ENCODE measurements around the gene SERPINB6. TPM values are rescaled to one million over a fixed set of nuclear protein-coding genes. Genes with fewer than 3 reads are reported as not detected.
A peak's percentile ranks its signal among the peaks of the same experiment; 100 is the strongest.
"Not testable (repeated sequence)": the region's sequence is repeated elsewhere in the genome, so short reads cannot be mapped to it uniquely, and the experiment has no call there.

Gene SERPINB6
- total and polyA plus RNA-seq, 4 donors: 24.0 to 32.4 (median 31.8) TPM

DNA sequence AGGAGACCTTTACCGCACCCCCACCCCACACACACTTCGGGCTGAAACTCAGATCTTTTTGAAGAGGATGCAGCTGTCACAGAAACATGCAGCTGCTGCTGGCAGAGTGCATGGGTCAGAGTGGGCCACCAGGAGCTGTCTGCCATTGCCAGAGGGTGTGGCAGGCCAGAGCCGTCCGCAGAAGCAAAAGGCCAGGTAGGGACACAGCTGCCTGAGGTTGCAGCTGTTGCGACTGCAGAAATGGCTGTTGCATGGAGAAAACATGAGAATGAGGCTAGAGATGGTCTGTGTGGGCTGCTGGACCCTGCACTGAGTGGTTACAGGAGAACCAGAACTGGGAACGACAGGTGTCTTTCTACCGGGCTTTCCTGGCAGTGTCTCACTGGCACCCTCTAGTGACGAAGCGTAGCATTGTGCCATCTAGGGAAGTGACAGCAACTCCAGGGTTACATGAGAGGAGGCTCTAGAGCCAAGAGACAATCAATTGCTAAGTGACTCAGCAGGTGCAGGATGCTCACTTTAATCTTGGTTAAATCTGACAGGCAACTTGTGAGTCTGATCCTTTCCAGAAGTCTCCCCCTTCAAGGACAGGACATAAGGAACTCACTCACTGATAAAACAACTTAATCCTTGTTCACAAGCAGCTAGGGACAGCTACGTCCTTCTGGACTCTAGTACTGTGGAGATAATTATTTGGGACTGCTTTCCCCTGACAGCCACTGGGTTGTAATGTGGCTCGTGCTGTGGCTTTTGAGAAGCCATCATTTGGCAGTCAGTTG, 39.2 kb downstream of the SERPINB6 start:
- H3K4me1 ChIP-seq (ENCODE audit: control insufficient read depth in 4 of 4, insufficient read depth in 4 of 4, low read length in 3 of 4): peaks cover 0 to 6% (median 2%) of the 10 kb centered on the region in 4 donors
- H3K9ac ChIP-seq (ENCODE audit: low read depth in 1 of 2, low read length in 2 of 2): no peak overlapping the region
- peak; percentile 86 for DNase-seq (ENCODE audit: low spot score)
- TF ChIP-seq, protein P1, sequence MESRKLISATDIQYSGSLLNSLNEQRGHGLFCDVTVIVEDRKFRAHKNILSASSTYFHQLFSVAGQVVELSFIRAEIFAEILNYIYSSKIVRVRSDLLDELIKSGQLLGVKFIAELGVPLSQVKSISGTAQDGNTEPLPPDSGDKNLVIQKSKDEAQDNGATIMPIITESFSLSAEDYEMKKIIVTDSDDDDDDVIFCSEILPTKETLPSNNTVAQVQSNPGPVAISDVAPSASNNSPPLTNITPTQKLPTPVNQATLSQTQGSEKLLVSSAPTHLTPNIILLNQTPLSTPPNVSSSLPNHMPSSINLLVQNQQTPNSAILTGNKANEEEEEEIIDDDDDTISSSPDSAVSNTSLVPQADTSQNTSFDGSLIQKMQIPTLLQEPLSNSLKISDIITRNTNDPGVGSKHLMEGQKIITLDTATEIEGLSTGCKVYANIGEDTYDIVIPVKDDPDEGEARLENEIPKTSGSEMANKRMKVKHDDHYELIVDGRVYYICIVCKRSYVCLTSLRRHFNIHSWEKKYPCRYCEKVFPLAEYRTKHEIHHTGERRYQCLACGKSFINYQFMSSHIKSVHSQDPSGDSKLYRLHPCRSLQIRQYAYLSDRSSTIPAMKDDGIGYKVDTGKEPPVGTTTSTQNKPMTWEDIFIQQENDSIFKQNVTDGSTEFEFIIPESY (IDR thresholded peaks at IDR 0.05): no peak
- TF ChIP-seq, protein P2, sequence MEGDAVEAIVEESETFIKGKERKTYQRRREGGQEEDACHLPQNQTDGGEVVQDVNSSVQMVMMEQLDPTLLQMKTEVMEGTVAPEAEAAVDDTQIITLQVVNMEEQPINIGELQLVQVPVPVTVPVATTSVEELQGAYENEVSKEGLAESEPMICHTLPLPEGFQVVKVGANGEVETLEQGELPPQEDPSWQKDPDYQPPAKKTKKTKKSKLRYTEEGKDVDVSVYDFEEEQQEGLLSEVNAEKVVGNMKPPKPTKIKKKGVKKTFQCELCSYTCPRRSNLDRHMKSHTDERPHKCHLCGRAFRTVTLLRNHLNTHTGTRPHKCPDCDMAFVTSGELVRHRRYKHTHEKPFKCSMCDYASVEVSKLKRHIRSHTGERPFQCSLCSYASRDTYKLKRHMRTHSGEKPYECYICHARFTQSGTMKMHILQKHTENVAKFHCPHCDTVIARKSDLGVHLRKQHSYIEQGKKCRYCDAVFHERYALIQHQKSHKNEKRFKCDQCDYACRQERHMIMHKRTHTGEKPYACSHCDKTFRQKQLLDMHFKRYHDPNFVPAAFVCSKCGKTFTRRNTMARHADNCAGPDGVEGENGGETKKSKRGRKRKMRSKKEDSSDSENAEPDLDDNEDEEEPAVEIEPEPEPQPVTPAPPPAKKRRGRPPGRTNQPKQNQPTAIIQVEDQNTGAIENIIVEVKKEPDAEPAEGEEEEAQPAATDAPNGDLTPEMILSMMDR (IDR thresholded peaks at IDR 0.05; ENCODE audit: low read depth, low read length, missing input control): peak; percentile 97
- TF ChIP-seq RXRA (IDR thresholded peaks at IDR 0.05) (peak in 1 of 2 donors; percentile 28), RAD21 (IDR thresholded peaks at IDR 0.05) (peak; percentile 96 to 99), YY1 (IDR thresholded peaks at IDR 0.05) (peak; percentile 21), HNF4G (IDR thresholded peaks at IDR 0.05) (no peak), HNF4A (conservative IDR thresholded peaks at IDR 0.05) (peak in 1 of 2 donors; percentile 36)
- no peaks in the 10 kb centered on the region for H3K36me3 ChIP-seq (ENCODE audit: control insufficient read depth in 4 of 4, insufficient read depth in 3 of 4, low read depth in 1 of 4, low read length in 3 of 4)
- no peaks in the 10 kb centered on the region for H3K27me3 ChIP-seq (ENCODE audit: control insufficient read depth in 4 of 4, insufficient read depth in 4 of 4, low read length in 3 of 4)
- H3K4me3 ChIP-seq (ENCODE audit: low read depth in 1 of 3, low read length in 3 of 3): no peak overlapping the region
- H3K9me3 ChIP-seq (ENCODE audit: control insufficient read depth in 4 of 4, low read length in 3 of 4): no peaks in the 10 kb centered on the region
- H3K27ac ChIP-seq (ENCODE audit: low read depth in 1 of 2, low read length in 2 of 2): no peak overlapping the region
- WGBS: 29% methylated on average over 11 of the region's 11 CpGs

DNA sequence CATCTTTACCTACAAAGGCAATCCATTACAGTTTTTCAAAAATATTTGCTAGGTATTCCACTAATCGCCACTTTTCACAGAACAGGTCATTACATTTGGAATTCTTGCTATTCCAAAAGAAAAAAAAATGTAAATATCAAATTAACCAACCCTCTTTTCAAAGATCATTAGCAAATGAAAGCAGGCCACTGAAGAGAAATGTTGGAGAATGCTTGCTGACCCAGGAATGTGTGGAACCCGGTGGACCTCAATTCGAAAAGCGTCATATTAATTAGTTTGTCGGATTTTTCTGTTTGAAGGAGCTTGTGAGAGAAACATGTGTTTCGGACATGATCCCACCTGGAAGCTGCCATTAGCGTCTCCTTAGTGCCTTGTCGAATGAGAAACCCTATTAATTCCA, 40.3 kb downstream of the SERPINB6 start:
- H3K27me3 ChIP-seq (ENCODE audit: control insufficient read depth in 4 of 4, insufficient read depth in 4 of 4, low read length in 3 of 4): no peaks in the 10 kb centered on the region
- WGBS: 87% methylated on average over 8 of the region's 8 CpGs
- H3K4me3 ChIP-seq (ENCODE audit: low read depth in 1 of 3, low read length in 3 of 3): no peak overlapping the region
- TF ChIP-seq RXRA (IDR thresholded peaks at IDR 0.05) (no peak), JUND (IDR thresholded peaks at IDR 0.05) (no peak), YY1 (IDR thresholded peaks at IDR 0.05) (no peak), FOXA2 (IDR thresholded peaks at IDR 0.05) (no peak), FOXA1 (IDR thresholded peaks at IDR 0.05) (no peak)
- TF ChIP-seq, protein P1 (IDR thresholded peaks at IDR 0.05): no peak
- H3K27ac ChIP-seq (ENCODE audit: low read depth in 1 of 2, low read length in 2 of 2): no peak overlapping the region
- no peaks in the 10 kb centered on the region for H3K36me3 ChIP-seq (ENCODE audit: control insufficient read depth in 4 of 4, insufficient read depth in 3 of 4, low read depth in 1 of 4, low read length in 3 of 4)
- DNase-seq (ENCODE audit: low spot score): peak; percentile 2
- peaks cover 0 to 6% (median 2%) of the 10 kb centered on the region in 4 donors for H3K4me1 ChIP-seq (ENCODE audit: control insufficient read depth in 4 of 4, insufficient read depth in 4 of 4, low read length in 3 of 4)
- no peaks in the 10 kb centered on the region for H3K9me3 ChIP-seq (ENCODE audit: control insufficient read depth in 4 of 4, low read length in 3 of 4)
- no peak overlapping the region for H3K9ac ChIP-seq (ENCODE audit: low read depth in 1 of 2, low read length in 2 of 2)

DNA sequence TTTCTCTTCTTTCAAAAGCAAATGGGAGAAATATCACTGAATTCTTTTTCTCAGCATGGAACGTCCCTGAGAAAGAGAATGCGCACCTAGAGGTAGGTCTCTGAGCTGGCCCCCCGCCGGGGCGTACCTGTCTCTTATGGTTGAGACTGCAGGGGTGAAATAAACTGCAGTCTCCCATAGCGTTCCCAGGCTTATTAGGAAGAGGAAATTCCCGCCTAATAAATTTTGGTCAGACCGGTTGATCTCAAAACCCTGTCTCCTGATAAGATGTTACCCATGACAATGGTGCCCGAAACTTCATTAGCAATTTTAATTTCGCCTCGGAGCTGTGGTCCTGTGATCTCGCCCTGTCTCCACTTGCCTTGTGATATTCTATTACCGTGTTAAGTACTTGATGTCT, 43.4 kb downstream of the SERPINB6 start:
- H3K9ac ChIP-seq (ENCODE audit: low read depth in 1 of 2, low read length in 2 of 2); H3K27me3 ChIP-seq (ENCODE audit: control insufficient read depth in 4 of 4, insufficient read depth in 4 of 4, low read length in 3 of 4); H3K36me3 ChIP-seq (ENCODE audit: control insufficient read depth in 4 of 4, insufficient read depth in 3 of 4, low read depth in 1 of 4, low read length in 3 of 4); DNase-seq (ENCODE audit: low spot score); H3K4me1 ChIP-seq (ENCODE audit: control insufficient read depth in 4 of 4, insufficient read depth in 4 of 4, low read length in 3 of 4); H3K4me3 ChIP-seq (ENCODE audit: low read depth in 1 of 3, low read length in 3 of 3); H3K9me3 ChIP-seq (ENCODE audit: control insufficient read depth in 4 of 4, low read length in 3 of 4); H3K27ac ChIP-seq (ENCODE audit: low read depth in 1 of 2, low read length in 2 of 2): not testable (repeated sequence)
- WGBS: 73% methylated on average over 13 of the region's 13 CpGs

DNA sequence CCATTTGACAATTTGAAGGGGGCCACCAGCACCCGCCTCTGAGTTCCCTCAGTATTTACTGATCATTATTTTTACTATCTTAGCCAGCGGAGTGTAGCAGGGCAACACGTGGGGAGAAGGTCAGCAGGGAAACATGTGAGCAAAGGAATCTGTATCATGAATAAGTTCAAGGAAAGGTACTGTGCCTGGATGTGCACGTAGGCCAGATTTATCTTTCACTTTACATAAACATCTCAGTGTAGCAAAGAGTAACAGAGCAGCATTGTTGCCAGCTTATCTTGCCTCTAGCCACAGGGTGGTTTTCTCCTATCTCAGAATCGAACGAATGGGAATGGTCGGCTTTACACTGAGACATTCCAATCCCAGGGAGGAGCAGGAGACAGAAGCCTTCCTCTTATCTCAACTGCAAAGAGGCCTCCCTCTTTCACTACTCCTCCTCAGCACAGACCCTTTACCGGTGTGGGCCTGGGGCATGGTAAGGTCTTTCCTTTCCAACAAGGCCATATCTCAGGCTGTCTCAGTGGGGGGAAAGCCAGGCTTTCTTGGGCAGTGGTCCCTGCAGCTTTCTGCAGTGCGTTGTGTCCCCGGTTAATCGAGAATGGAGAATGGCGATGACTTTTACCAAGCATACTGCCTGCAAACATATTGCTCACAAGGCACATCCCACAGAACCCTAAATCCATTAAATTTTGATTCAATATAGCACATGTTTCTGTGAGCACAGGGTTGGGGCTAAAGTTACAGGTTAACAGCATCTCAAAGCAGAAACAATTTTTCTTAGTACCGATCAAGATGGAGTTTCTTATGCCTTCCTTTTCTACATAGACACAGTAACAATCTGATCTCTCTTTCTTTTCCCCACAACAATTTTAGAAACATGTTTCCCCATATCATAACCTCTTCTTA, 45.3 kb downstream of the SERPINB6 start:
- not testable (repeated sequence) for DNase-seq (ENCODE audit: low spot score); H3K4me3 ChIP-seq (ENCODE audit: low read depth in 1 of 3, low read length in 3 of 3); H3K27ac ChIP-seq (ENCODE audit: low read depth in 1 of 2, low read length in 2 of 2); H3K9ac ChIP-seq (ENCODE audit: low read depth in 1 of 2, low read length in 2 of 2); H3K4me1 ChIP-seq (ENCODE audit: control insufficient read depth in 4 of 4, insufficient read depth in 4 of 4, low read length in 3 of 4); H3K9me3 ChIP-seq (ENCODE audit: control insufficient read depth in 4 of 4, low read length in 3 of 4); H3K36me3 ChIP-seq (ENCODE audit: control insufficient read depth in 4 of 4, insufficient read depth in 3 of 4, low read depth in 1 of 4, low read length in 3 of 4); H3K27me3 ChIP-seq (ENCODE audit: control insufficient read depth in 4 of 4, insufficient read depth in 4 of 4, low read length in 3 of 4)
- 67% methylated on average over 13 of the region's 13 CpGs for WGBS
